Measurements from ENCODE around the gene COL19A1.

COL19A1 gene

DNA sequence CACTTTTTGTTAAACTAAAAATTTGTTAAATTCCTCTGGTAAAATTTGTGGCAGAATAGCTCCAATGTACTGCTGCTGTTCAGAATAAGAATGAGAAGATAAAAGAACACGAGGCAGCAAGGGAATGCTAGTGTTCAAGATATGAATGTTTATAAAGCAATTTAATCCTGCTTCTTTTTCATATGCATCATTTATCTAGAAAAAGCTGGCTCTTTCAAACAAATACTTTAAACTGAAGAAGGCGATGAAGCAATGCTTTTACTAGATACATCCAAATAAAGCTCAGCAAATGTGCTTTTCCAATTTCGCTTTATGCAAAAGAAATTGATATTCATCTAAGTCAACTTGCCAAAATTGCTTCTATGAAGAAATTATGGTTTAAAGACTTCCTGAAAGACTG lies 370.0 kb downstream of the COL19A1 start:
- DNase-seq = no peak

DNA sequence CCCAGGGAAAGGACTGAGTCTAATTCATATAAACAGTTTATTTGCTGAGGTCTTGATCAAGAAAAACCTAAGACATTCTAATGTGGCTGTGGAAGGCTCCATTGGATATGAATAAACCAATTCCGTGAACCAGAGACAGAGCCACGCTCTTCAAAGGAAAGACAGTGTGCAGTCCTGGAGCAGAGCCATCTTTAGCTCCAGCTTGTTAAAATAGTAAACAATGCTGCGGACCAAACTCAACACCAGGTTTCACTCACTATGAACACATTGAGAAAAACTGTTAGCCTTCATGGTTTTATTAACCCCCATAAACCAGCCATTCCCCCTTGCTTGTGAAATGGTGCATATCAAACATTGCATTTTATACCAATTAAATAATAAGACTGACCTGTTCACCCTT lies 374.7 kb downstream of the COL19A1 start:
- DNase-seq = no peak

DNA sequence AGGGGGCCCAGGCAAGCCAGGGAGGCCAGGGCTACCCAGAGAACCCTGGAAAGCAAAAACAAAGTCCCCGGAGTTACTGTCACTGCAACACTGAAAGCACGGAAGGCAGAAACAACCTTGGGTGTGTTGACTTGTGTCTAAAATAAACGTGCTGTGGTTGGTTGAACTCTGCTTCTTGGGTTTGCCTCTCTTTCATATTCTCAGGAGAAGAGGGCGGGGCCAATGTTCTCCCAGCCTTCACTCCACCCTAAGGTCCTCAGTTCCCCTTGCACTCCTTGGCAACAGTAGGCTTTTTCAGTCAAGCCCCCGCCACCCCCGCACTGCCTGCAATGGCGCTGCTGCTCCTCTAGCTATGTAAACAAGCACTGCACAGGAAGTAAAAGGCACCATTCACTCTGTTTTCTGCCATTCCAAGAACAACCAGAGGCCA lies 375.6 kb downstream of the COL19A1 start:
- no peak for DNase-seq

- no peak for DNase-seq
Observed at GRCh38 chr6:70246118-70246517, 379.8 kb downstream of the COL19A1 start.

DNA sequence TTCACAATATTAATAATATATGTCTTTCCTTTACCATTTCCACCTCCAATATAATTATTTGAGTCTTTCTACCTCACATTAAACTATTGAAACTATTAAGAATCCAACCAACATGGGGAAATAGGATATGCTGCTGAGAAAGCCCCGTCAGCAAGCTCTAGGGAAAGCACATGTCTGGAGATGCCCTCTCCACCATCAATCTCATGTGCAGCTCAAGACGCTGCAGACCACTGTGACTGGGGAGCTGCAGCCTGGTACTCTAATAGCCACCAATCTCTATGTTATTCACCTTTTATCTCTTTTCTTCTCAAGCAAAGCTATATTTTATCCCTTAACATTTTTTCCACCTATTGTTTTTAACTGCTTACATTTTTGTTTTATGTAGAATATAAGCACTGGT lies 386.2 kb downstream of the COL19A1 start:
- no peak for DNase-seq

- DNase-seq = no peak
Observed at GRCh38 chr6:70253923-70254322, 387.6 kb downstream of the COL19A1 start.

- DNase-seq = no peak
Observed at GRCh38 chr6:70254784-70255183, 388.4 kb downstream of the COL19A1 start.

DNA sequence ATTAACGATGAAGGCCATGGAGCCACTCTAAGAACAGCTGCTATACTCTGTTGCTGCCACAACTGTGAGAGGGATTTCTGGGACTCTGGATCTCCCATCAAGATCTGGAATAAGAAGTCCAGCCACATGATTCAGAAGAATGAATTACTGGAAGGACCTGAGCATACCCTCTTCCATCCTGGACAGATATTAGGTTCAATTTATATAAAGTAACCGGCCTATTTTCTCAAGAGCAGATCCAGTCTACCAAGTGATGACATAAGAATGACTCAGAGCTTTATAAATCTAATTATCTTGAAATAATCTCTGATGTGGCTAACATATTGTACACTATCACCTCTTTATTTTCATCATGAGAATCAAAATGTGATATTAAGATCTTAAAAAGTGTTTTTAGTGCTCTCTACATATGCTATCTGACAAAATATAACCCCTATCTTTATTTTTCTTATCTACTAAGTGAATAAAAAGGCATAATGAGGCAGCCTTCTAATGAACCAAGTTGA lies 391.5 kb downstream of the COL19A1 start:
- DNase-seq = no peak

DNA sequence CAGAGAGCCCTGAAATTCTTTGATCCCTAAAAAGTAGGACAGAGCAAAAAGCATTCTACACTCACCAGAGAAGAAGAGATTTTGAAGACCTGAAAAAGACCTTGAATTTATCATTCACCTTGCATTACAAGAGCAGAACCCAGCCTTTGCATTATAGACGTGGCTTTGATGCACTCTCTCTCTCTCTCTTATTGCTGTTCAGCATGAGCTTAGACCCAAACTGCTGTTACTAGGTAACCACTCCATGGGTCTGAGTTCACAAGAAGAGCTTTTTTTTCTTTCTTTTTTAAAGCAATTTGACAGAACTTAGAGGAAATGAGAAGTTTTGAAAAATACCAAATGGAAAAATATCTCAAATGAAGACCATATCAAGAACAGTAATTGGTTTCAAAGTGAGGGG lies 392.1 kb downstream of the COL19A1 start:
- no peak for DNase-seq

Data from hippocampal formation (tissue), 2 donors.